Measurements from ENCODE around the gene SCN11A. TPM values are rescaled to one million over a fixed set of nuclear protein-coding genes. Genes with fewer than 3 reads are reported as not detected.

Gene SCN11A
- total RNA-seq, 1 donor from 2014 or later = 0.02 TPM

DNA sequence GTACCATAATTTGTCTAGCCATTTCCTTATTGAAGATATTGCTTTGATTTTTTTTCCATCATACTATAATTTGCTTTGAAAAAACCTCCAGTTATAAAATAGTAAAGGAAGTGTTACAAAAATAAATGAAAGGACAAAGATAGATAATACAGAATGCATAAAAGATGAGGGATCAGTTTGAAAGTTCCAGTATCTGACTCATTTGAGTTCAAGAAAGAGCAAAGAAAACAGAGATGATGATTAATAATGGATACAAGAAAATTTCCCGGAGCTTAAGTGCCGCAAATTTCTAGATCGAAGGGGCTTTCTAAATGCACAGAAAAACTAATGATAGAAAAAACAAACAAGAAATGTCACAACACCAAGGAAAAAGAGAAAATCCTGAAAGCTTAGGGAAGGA, 4.4 kb upstream of the SCN11A start:
- no peak for DNase-seq (ENCODE audit: low spot score)
- Mint-ChIP-seq H3K9me3 (no peaks in the 10 kb centered on the region), H3K27ac (no peak overlapping the region), H3K4me3 (ENCODE audit: low read depth) (no peak overlapping the region), H3K36me3 (ENCODE audit: low read depth) (no peaks in the 10 kb centered on the region), H3K27me3 (ENCODE audit: low read depth) (no peaks in the 10 kb centered on the region), H3K4me1 (ENCODE audit: low read depth) (peaks cover 20% of the 10 kb centered on the region)
- intact Hi-C loops (cut with micrococcal nuclease) = loop anchor here (10.0 kb wide), 1 partner anchor 329 kb away; the partner anchor contains the start of gene SLC25A38

DNA sequence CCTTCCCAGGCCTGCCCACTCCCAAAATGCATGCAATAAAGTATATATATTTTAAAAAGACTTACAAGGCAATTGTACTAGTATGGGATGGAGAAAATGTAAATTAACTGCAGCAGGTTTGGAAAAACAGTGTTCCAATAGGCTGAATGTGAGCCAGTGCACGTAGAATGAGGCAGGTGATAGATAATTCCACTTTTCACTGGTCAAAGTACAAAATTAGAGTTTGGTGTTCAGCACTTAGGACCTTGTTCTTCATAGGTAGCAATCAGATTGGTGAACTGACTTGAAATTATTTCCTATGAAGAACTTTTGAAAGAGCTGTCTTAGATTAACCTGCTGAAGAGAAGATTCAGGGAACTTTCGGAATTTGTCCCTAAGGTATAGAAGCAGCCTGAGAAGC, 2.0 kb upstream of the SCN11A start:
- no peak for DNase-seq (ENCODE audit: low spot score)
- no peaks in the 10 kb centered on the region for H3K36me3 Mint-ChIP-seq (ENCODE audit: low read depth)
- H3K27ac Mint-ChIP-seq = no peak overlapping the region
- H3K9me3 Mint-ChIP-seq = no peaks in the 10 kb centered on the region
- H3K4me1 Mint-ChIP-seq (ENCODE audit: low read depth) = peaks cover 19% of the 10 kb centered on the region
- intact Hi-C loops (cut with micrococcal nuclease) = loop anchor here (10.0 kb wide), 1 partner anchor 331 kb away; the partner anchor contains the start of gene SLC25A38
- no peak overlapping the region for H3K4me3 Mint-ChIP-seq (ENCODE audit: low read depth)
- no peaks in the 10 kb centered on the region for H3K27me3 Mint-ChIP-seq (ENCODE audit: low read depth)

DNA sequence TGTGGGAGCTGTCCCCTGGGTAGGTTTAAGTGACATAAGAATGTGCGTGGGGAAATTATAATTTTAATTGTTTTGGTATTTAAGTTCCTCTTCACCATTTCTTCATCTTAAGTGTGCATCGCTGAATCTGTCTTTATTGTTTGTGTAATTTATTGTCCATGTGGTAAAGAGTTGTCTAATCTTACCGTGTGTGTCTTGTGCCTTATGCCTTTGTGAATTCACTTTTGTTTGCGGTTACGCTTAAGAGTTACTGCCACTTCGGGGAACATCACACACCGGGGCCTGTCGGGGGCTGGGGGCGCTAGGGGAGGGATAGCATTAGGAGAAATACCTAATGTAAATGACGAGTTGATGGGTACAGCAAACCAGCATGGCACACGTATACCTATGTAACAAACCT, 839 bp upstream of the SCN11A start:
- Mint-ChIP-seq H3K4me3 (ENCODE audit: low read depth) (peak overlapping the region; percentile 91), H3K27me3 (ENCODE audit: low read depth) (no peaks in the 10 kb centered on the region), H3K4me1 (ENCODE audit: low read depth) (peaks cover 19% of the 10 kb centered on the region), H3K36me3 (ENCODE audit: low read depth) (no peaks in the 10 kb centered on the region), H3K27ac (peak overlapping the region; percentile 90), H3K9me3 (no peaks in the 10 kb centered on the region)
- DNase-seq (ENCODE audit: low spot score) = no peak
- intact Hi-C loops (cut with micrococcal nuclease) = loop anchor here (10.0 kb wide), 1 partner anchor 332 kb away; the partner anchor contains the start of gene SLC25A38

DNA sequence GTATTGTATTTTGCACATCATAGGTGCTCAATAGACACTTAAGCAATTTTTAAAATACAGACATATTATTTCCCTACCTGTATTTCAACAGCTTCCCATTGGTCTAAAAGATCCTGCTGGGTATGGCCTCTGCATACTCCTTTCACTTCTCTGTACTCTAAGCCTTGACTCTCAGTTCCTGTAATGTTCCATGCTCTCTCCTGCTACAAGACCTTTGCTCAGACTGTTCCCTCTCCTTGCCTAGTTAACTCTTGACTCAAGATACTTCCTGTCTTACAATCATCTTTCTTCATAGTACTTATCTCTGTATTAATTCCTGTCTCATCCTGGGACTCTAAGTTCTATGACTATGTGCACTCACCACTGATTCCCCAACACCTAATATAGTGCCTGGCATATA, 1.7 kb downstream of the SCN11A start:
- intact Hi-C loops (cut with micrococcal nuclease) = loop anchor here (10.0 kb wide), 1 partner anchor 335 kb away; the partner anchor contains the start of gene SLC25A38
- no peak overlapping the region for H3K27ac Mint-ChIP-seq
- H3K36me3 Mint-ChIP-seq (ENCODE audit: low read depth) = no peaks in the 10 kb centered on the region
- no peak overlapping the region for H3K4me3 Mint-ChIP-seq (ENCODE audit: low read depth)
- peaks cover 7% of the 10 kb centered on the region for H3K27me3 Mint-ChIP-seq (ENCODE audit: low read depth)
- H3K4me1 Mint-ChIP-seq (ENCODE audit: low read depth) = peaks cover 17% of the 10 kb centered on the region
- no peaks in the 10 kb centered on the region for H3K9me3 Mint-ChIP-seq
- no peak for DNase-seq (ENCODE audit: low spot score)

DNA sequence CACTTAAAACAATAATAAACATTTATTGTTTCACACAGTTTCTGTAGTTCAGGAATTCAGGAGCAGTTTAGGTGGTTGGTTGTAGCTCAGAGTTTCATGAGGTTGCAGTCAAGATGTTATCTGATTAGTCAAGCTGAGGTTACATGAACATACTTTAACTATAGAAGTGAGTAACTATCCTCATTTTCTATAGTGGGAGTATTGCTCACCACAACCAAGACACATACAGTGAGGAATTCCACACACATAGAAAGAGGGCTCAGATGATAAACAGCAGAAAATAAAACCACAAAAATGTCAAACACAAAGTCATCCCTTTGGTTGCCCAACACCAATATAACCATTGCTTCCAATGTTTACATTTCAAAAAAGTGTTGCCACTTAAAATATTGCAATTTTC, 13.6 kb downstream of the SCN11A start:
- H3K9me3 Mint-ChIP-seq = peaks cover 27% of the 10 kb centered on the region
- intact Hi-C loops (cut with micrococcal nuclease) = no loop called here
- no peaks in the 10 kb centered on the region for H3K36me3 Mint-ChIP-seq (ENCODE audit: low read depth)
- H3K27ac Mint-ChIP-seq = no peak overlapping the region
- no peak overlapping the region for H3K4me3 Mint-ChIP-seq (ENCODE audit: low read depth)
- no peak for DNase-seq (ENCODE audit: low spot score)
- H3K27me3 Mint-ChIP-seq (ENCODE audit: low read depth) = peaks cover 30% of the 10 kb centered on the region
- peaks cover 16% of the 10 kb centered on the region for H3K4me1 Mint-ChIP-seq (ENCODE audit: low read depth)

DNA sequence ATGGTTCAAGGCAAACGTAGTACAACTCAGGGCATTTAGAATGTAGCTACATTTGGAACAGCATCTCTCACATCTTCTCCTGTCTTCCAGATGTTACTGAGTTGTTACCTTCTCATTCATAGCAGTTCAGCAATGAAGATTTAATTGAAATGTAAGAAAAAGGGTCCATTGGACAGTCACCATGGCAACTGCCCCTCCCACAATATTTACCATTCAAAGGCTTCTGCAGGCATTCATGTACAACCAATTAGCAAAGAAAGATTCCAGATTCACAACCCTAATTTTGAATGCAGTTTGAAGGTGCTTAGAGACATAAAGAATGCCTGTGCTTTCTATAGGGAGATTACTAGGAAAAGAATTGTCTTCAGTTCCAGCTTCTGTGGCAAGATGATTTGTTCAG, 22.2 kb downstream of the SCN11A start:
- Mint-ChIP-seq H3K36me3 (ENCODE audit: low read depth) (no peaks in the 10 kb centered on the region), H3K27ac (no peak overlapping the region), H3K4me1 (ENCODE audit: low read depth) (no peaks in the 10 kb centered on the region), H3K27me3 (ENCODE audit: low read depth) (peaks cover 30% of the 10 kb centered on the region), H3K4me3 (ENCODE audit: low read depth) (no peak overlapping the region), H3K9me3 (peaks cover under 1% of the 10 kb centered on the region)
- DNase-seq (ENCODE audit: low spot score) = no peak
- intact Hi-C loops (cut with micrococcal nuclease) = no loop called here

DNA sequence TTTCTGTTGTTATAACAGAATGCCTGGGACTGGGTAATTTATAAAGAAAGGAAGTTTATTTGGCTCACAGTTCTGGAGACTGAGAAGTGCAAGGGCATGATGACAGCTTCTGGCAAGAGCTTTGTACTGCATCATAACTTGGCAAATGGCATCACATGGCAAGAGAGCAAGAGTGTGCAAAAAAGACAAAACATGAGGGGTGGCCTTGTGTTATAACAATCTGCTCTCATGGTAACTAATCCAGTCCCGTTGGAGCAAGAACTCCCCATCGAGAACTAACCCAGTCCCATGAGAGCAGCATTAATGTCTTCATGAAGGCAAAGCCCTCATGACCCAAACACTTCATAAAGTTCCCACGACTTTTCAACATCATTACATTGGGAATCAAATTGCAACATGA, 23.2 kb downstream of the SCN11A start:
- H3K4me1 Mint-ChIP-seq (ENCODE audit: low read depth) = no peaks in the 10 kb centered on the region
- no peak overlapping the region for H3K27ac Mint-ChIP-seq
- DNase-seq (ENCODE audit: low spot score) = no peak
- no peaks in the 10 kb centered on the region for H3K9me3 Mint-ChIP-seq
- no peak overlapping the region for H3K4me3 Mint-ChIP-seq (ENCODE audit: low read depth)
- H3K27me3 Mint-ChIP-seq (ENCODE audit: low read depth) = peaks cover 30% of the 10 kb centered on the region
- H3K36me3 Mint-ChIP-seq (ENCODE audit: low read depth) = no peaks in the 10 kb centered on the region
- intact Hi-C loops (cut with micrococcal nuclease) = no loop called here

DNA sequence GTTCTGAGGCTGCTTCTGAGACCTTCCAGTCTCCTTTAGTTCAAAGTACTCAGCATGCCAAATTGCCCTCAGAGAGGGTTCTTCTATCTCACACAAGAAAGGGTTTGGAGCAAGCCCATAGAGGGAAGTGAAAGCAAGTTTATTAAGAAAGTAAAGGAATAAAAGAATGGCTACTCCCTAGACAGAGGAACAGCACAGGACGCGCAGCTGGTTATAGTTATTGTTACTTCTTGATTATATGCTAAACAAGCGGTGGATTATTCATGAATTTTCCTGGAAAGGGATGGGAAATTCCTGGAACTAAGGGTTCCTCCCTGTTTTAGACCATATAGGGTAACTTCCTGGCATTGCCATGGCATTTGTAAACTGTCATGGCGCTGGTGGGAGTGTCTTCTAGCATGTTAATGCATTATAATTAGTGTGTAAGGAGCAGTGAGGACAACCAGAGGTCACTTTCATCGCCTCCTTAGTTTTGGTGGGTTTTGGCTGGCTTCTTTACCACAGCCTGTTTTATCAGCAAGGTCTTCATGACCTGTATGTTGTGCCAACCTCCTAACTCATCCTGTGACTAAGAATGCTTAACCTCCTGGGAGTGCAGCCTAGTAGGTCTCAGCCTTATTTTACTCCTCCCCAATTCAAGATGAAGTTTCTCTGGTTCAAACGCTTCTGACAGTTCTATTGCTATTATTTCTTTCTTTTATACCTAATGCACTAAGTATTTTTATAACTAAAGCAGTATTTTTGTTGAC, 26.3 kb downstream of the SCN11A start:
- H3K9me3 Mint-ChIP-seq = no peaks in the 10 kb centered on the region
- H3K27me3 Mint-ChIP-seq (ENCODE audit: low read depth) = peaks cover 22% of the 10 kb centered on the region
- H3K36me3 Mint-ChIP-seq (ENCODE audit: low read depth) = no peaks in the 10 kb centered on the region
- DNase-seq (ENCODE audit: low spot score) = no peak
- no peak overlapping the region for H3K4me3 Mint-ChIP-seq (ENCODE audit: low read depth)
- intact Hi-C loops (cut with micrococcal nuclease) = no loop called here
- no peaks in the 10 kb centered on the region for H3K4me1 Mint-ChIP-seq (ENCODE audit: low read depth)
- H3K27ac Mint-ChIP-seq = no peak overlapping the region

DNA sequence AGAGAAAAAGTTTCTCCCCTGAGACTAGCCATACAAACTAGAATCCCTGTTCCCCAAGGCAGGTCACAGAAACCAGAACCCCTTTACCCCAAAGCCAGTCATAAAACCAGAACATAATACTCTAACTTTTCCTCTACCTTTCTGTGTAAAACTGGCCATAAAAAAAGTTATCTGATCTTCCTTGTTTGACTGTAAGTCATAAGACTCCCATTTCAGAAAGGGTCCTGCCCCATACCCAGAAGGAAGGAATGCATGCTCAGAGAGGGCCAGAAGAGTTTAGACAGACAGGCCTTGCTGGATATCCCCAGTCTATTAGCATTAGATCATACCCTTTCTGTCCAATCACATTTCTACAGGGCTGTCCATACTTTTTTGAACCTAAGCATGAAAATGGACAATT, 27.2 kb downstream of the SCN11A start:
- Mint-ChIP-seq H3K27ac (no peak overlapping the region), H3K36me3 (ENCODE audit: low read depth) (no peaks in the 10 kb centered on the region), H3K4me1 (ENCODE audit: low read depth) (no peaks in the 10 kb centered on the region), H3K27me3 (ENCODE audit: low read depth) (peaks cover 16% of the 10 kb centered on the region), H3K9me3 (no peaks in the 10 kb centered on the region), H3K4me3 (ENCODE audit: low read depth) (no peak overlapping the region)
- intact Hi-C loops (cut with micrococcal nuclease) = no loop called here
- no peak for DNase-seq (ENCODE audit: low spot score)

DNA sequence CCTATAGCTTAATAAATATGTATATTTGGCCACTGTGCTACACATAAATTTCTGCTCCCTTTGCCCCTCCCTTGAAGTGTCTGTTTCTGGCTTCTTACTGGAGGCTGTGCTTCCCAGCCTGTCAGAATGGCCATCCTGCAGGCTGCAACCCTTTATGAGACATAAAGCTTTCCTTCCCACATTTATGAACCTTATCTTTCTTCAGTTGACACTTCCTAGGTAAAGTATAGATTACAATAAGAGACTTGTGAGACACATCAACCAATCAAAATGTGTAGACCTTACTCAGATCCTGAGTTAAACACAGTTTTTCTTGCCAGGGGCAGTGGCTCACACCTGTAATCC, 29.5 kb downstream of the SCN11A start:
- H3K27ac Mint-ChIP-seq = no peak overlapping the region

DNA sequence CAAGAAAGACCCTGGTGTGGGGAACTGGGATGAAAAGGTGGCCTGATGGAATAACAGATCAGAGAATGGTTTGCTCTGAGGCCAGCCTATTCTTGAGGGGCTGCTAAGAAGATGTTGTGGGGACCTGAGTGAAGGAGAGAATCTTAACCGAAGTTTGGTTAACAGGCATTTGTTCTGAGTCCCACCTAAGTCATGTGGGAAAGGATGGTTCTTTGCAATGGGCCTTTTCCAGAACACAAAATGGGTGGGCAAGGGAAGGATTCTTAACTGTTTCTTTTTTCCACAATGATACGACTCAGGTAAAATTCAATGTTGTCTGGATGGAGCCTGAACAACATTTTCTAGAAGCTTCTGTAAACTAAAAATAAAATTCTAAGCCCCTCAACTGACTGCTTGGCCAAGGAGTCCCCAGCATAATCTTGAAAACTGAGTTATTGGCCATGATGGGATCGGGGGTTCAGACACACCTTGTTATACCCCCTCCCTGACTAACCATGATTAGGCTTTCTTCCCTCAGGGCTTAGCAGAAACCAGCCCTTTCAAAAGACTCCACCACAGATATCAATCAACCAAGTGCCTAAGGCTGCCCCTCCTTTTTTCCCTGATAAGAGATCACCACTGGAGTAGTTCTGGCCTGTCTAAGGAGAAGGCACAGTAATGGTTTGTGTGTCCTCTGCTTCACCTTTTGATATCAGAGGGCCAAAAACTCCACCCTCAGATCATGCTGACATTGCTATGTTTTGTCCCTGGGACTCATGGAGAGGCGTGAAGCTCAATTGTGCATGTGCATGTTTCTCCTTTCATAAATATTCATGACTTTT, 30.1 kb downstream of the SCN11A start:
- intact Hi-C loops (cut with micrococcal nuclease) = no loop called here
- H3K27me3 Mint-ChIP-seq (ENCODE audit: low read depth) = peaks cover 9% of the 10 kb centered on the region
- H3K27ac Mint-ChIP-seq = no peak overlapping the region
- no peaks in the 10 kb centered on the region for H3K4me1 Mint-ChIP-seq (ENCODE audit: low read depth)
- H3K9me3 Mint-ChIP-seq = no peaks in the 10 kb centered on the region
- H3K4me3 Mint-ChIP-seq (ENCODE audit: low read depth) = no peak overlapping the region
- H3K36me3 Mint-ChIP-seq (ENCODE audit: low read depth) = no peaks in the 10 kb centered on the region
- DNase-seq (ENCODE audit: low spot score) = no peak

More for the DNA sequence above, 29.5 kb downstream of the SCN11A start:
- no peaks in the 10 kb centered on the region for H3K4me1 Mint-ChIP-seq (ENCODE audit: low read depth)
- no peaks in the 10 kb centered on the region for H3K9me3 Mint-ChIP-seq
- no peaks in the 10 kb centered on the region for H3K36me3 Mint-ChIP-seq (ENCODE audit: low read depth)
- peaks cover 6% of the 10 kb centered on the region for H3K27me3 Mint-ChIP-seq (ENCODE audit: low read depth)
- intact Hi-C loops (cut with micrococcal nuclease) = no loop called here
- DNase-seq (ENCODE audit: low spot score) = no peak
- H3K4me3 Mint-ChIP-seq (ENCODE audit: low read depth) = no peak overlapping the region

DNA sequence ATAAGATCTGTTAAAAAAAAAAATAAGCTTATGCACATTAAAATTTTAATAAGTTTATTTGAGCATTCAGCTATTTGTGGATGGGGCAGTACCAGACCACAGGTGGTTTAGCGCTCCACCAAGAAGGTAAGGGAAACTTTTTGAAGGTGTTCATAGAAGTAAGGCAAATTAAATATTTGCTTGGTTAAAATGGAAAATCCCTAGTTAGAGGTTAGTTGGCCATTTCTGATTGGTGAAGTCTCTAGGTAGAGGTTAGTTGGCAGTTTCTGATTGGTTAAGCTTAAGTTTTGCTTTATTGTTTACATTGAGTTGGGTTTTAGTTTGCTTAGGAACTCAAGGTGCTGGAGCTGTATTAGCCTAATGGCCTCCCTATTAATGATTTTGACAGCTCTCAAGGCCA, 30.7 kb downstream of the SCN11A start:
- no peaks in the 10 kb centered on the region for H3K36me3 Mint-ChIP-seq (ENCODE audit: low read depth)
- H3K4me3 Mint-ChIP-seq (ENCODE audit: low read depth) = no peak overlapping the region
- DNase-seq (ENCODE audit: low spot score) = no peak
- peaks cover 9% of the 10 kb centered on the region for H3K27me3 Mint-ChIP-seq (ENCODE audit: low read depth)
- no peaks in the 10 kb centered on the region for H3K4me1 Mint-ChIP-seq (ENCODE audit: low read depth)
- no peak overlapping the region for H3K27ac Mint-ChIP-seq
- intact Hi-C loops (cut with micrococcal nuclease) = no loop called here
- no peaks in the 10 kb centered on the region for H3K9me3 Mint-ChIP-seq

DNA sequence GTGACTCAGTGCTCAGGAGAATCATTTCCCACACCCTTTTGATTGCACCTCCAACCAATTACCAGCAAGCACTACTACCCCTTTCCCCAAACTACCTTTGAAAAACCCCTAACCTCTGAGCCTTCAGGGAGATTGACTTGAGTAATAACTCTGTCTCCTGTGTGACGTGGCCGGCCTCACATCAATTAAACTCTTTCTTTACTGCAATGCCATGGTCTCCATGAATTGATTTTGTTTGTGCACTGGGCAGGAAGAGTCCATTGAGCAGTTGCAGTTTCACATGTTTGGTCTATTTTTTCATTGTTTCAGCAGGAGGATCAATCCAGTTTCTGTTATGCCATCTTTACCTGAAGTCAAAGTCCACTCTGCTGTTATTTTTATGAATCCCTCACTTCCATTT, 32.4 kb downstream of the SCN11A start:
- H3K4me3 Mint-ChIP-seq (ENCODE audit: low read depth) = no peak overlapping the region
- H3K4me1 Mint-ChIP-seq (ENCODE audit: low read depth) = no peaks in the 10 kb centered on the region
- DNase-seq (ENCODE audit: low spot score) = no peak
- no peaks in the 10 kb centered on the region for H3K9me3 Mint-ChIP-seq
- H3K27ac Mint-ChIP-seq = no peak overlapping the region
- peaks cover 11% of the 10 kb centered on the region for H3K27me3 Mint-ChIP-seq (ENCODE audit: low read depth)
- no peaks in the 10 kb centered on the region for H3K36me3 Mint-ChIP-seq (ENCODE audit: low read depth)
- intact Hi-C loops (cut with micrococcal nuclease) = no loop called here

Measured in activated T-helper 2 cell treated with anti-CD3 and anti-CD28 coated beads, Interferon-gamma antibody, Interleukin-2, Interleukin-4, amounts not matched to agents 10 μg/mL and 5 μg/mL and 100 μg/mL, durations not matched to agents 14 hours and 24 hours and 36 hours (primary cell).